SK-N-SH (cell line): ENCODE data around the gene GASK1B. TPM values are rescaled to one million over a fixed set of nuclear protein-coding genes. Genes with fewer than 3 reads are reported as not detected.

Source experiments
- CTCF ChIA-PET: fragments of 300-600, 350-600 bp; formaldehyde crosslinking; extraction: SDS; loops from one replicate; lab custom pipeline; 2021; lab: Yijun Ruan, JAX
- POLR2A ChIA-PET: fragments of 350-600 bp; sonication (Branson Sonifier 250); formaldehyde crosslinking; extraction: SDS; loops from one replicate; lab custom pipeline; 2020; ENCODE audit warnings: antibody characterized with exemption, inconsistent platforms; lab: Yijun Ruan, JAX
- DNase-seq: peaks from one replicate; pipeline ENCODE4 v3.0.0; 2012
- H2AFZ ChIP-seq: fragments of 200-600 bp; sonication (generic); 2 replicates; pipeline ENCODE4 v1.8.1; 2016; ENCODE audit warnings: antibody characterized with exemption, mild to moderate bottlenecking, low read depth
- H3F3A ChIP-seq: fragments of 200-600 bp; sonication (generic); replicated peaks from 2 replicates; pipeline ENCODE3; 2016; ENCODE audit warnings: antibody characterized with exemption, mild to moderate bottlenecking; ENCODE audit not compliant: insufficient read depth
- H3K27ac ChIP-seq, 2 experiments: fragments of 200-500 bp in 1 of 2; fragments of 200-600 bp in 1 of 2; sonication (Bioruptor generic) in 1 of 2; sonication (generic), shearing (Covaris generic) in 1 of 2; 2 replicates each; pipeline versions ENCODE4 v1.5.1 to v1.6.1; 2014 to 2016; ENCODE audit warnings: low read depth in 2 of 2, inconsistent platforms in 1 of 2, low read length in 1 of 2, mild to moderate bottlenecking in 1 of 2, mixed read lengths in 1 of 2
- H3K27me3 ChIP-seq: fragments of 200-600 bp; sonication (generic), shearing (Covaris generic); 2 replicates; pipeline ENCODE4 v1.6.1; 2016; ENCODE audit warnings: mixed run types; ENCODE audit not compliant: insufficient read depth
- H3K36me3 ChIP-seq, 2 experiments: fragments of 200-500 bp in 1 of 2; fragments of 200-600 bp in 1 of 2; sonication (Bioruptor generic) in 1 of 2; sonication (generic) in 1 of 2; replicated peaks in 1 of 2; 2 replicates each; pipeline versions ENCODE3 to v1.5.1; 2014 to 2016; ENCODE audit warnings: low read length in 1 of 2, mild to moderate bottlenecking in 1 of 2; ENCODE audit not compliant: insufficient read depth in 2 of 2, control insufficient read depth in 1 of 2
- H3K4me1 ChIP-seq, 2 experiments: fragments of 200-500 bp in 1 of 2; fragments of 200-600 bp in 1 of 2; sonication (Bioruptor generic) in 1 of 2; sonication (generic), shearing (Covaris generic) in 1 of 2; 2 replicates each; pipeline versions ENCODE4 v1.5.1 to v1.6.1; 2014 to 2016; ENCODE audit warnings: low read depth in 1 of 2, low read length in 1 of 2, mixed run types in 1 of 2; ENCODE audit not compliant: insufficient read depth in 2 of 2, control insufficient read depth in 1 of 2
- H3K4me2 ChIP-seq: fragments of 200-600 bp; sonication (generic), shearing (Covaris generic); 2 replicates; pipeline ENCODE4 v1.6.1; 2017; ENCODE audit warnings: mixed run types
- H3K4me3 ChIP-seq, 2 experiments: fragments of 200-500 bp in 1 of 2; fragments of 200-600 bp in 1 of 2; sonication (Bioruptor generic) in 1 of 2; sonication (generic), shearing (Covaris generic) in 1 of 2; 2 replicates each; pipeline versions ENCODE4 v1.5.1 to v1.8.1; 2014 to 2016; ENCODE audit warnings: low read depth in 2 of 2, inconsistent platforms in 1 of 2, low read length in 1 of 2, mild to moderate bottlenecking in 1 of 2, mixed read lengths in 1 of 2, moderate library complexity in 1 of 2
- H3K79me2 ChIP-seq: fragments of 200-600 bp; sonication (generic); 2 replicates; pipeline ENCODE4 v1.8.1; 2017; ENCODE audit warnings: mild to moderate bottlenecking; ENCODE audit not compliant: insufficient read depth
- H3K9ac ChIP-seq: fragments of 200-600 bp; sonication (generic); 2 replicates; pipeline ENCODE4 v1.6.1; 2017; ENCODE audit warnings: mixed run types
- H3K9me2 ChIP-seq: fragments of 200-600 bp; sonication (generic); 2 replicates; pipeline ENCODE4 v1.6.1; 2017; ENCODE audit warnings: mixed run types
- H3K9me3 ChIP-seq: fragments of 200-600 bp; sonication (generic); 2 replicates; pipeline ENCODE4 v1.6.1; 2017; ENCODE audit warnings: mixed run types, mild to moderate bottlenecking, moderate library complexity
- H4K20me1 ChIP-seq: fragments of 200-600 bp; sonication (generic); 2 replicates; pipeline ENCODE4 v1.6.1; 2017; ENCODE audit warnings: mild to moderate bottlenecking, mixed run types; ENCODE audit not compliant: insufficient read depth
- EZH2phosphoT487 ChIP-seq: fragments of 200-600 bp; sonication (generic); IDR thresholded peaks from 2 replicates; pipeline ENCODE4 v1.6.1; 2017; ENCODE audit warnings: low read depth, mixed run types, mild to moderate bottlenecking, antibody characterized with exemption, moderate library complexity, borderline replicate concordance
- FOSL2 ChIP-seq: IDR thresholded peaks from 2 replicates; pipeline ENCODE4 v1.4.0; 2012; ENCODE audit warnings: low read depth, mild to moderate bottlenecking, moderate library complexity, borderline replicate concordance
- FOXM1 ChIP-seq: IDR thresholded peaks from 2 replicates; pipeline ENCODE4 v1.4.0; 2012; ENCODE audit warnings: low read depth, mild to moderate bottlenecking
- JUND ChIP-seq: IDR thresholded peaks from 2 replicates; pipeline ENCODE4 v1.4.0; 2012
- PBX3 ChIP-seq: IDR thresholded peaks from 2 replicates; pipeline ENCODE4; 2012
- REST ChIP-seq: IDR thresholded peaks from 2 replicates; pipeline ENCODE4 v1.6.1; 2012; ENCODE audit warnings: mild to moderate bottlenecking, low read depth, low read length, moderate library complexity
- RFX5 ChIP-seq: IDR thresholded peaks from 2 replicates; pipeline ENCODE4 v1.6.1; 2012; ENCODE audit warnings: mild to moderate bottlenecking, improper control_type of control experiment, low read length
- SMC3 ChIP-seq: IDR thresholded peaks from 2 replicates; pipeline ENCODE4 v1.6.1; 2012; ENCODE audit warnings: low read depth, low read length, improper control_type of control experiment
- TAF1 ChIP-seq: IDR thresholded peaks from 2 replicates; pipeline ENCODE4 v1.6.1; 2012; ENCODE audit warnings: low read depth, mild to moderate bottlenecking, low read length, moderate library complexity, borderline replicate concordance
- TCF12 ChIP-seq: IDR thresholded peaks from 2 replicates; pipeline ENCODE4 v1.4.0; 2012
- WGBS: methylation state at CpG from one replicate; pipeline ENCODE4 v1.1.6; 2017; ENCODE audit warnings: low lambda C conversion rate; 5-methylcytosine and 5-hydroxymethylcytosine counted together
- polyA plus RNA-seq, 3 experiments: library from polyadenylated mRNA; depleted of rRNA; stranded (reverse); fragments of >200 nt; gene quantifications; 2 replicates each; pipeline ENCODE4 v1.2.3, GENCODE V29; 2012

Gene GASK1B
- polyA plus RNA-seq, 1 of the 3 experiments (the other 2 are of a cell fraction) = 3.7 TPM

GRCh38 chr4:158131027-158131426, 41.8 kb downstream of the GASK1B start:
- Histone ChIP-seq H3F3A (no peaks in the 10 kb centered on the region), H3K27ac (no peak overlapping the region; a peak in 1 of 4 replicates), H3K27me3 (no peaks in the 10 kb centered on the region), H2AFZ (no peak overlapping the region), H4K20me1 (no peaks in the 10 kb centered on the region), H3K4me2 (no peak overlapping the region), H3K4me3 (no peak overlapping the region), H3K4me1 (no peaks in the 10 kb centered on the region), H3K9me2 (no peaks in the 10 kb centered on the region), H3K9ac (no peak overlapping the region), H3K79me2 (no peaks in the 10 kb centered on the region), H3K9me3 (no peaks in the 10 kb centered on the region), H3K36me3 (no peaks in the 10 kb centered on the region)
- ChIA-PET CTCF (interaction anchor here (1.1 kb wide), 1 partner anchor 41 kb away, joined by 3 read pairs; no protein-coding TSS in a partner anchor), POLR2A (no interaction called here)
- DNase-seq = no peak
- 82% methylated on average over 1 of the region's 1 CpG for WGBS
- TF ChIP-seq TAF1 (no peak), RFX5 (no peak), FOSL2 (peak; percentile 5; the same call in 1 of the 2 replicates), FOXM1 (no peak), TCF12 (peak; percentile 67), SMC3 (no peak)

GRCh38 chr4:158130204-158130603, 42.6 kb downstream of the GASK1B start:
- no peaks in the 10 kb centered on the region for H3K9me3 ChIP-seq
- H3K79me2 ChIP-seq = no peaks in the 10 kb centered on the region
- no peak overlapping the region for H3K27ac ChIP-seq
- no peak overlapping the region for H2AFZ ChIP-seq
- H3K9ac ChIP-seq = no peak overlapping the region
- no peaks in the 10 kb centered on the region for H3K9me2 ChIP-seq
- CTCF ChIA-PET = no interaction called here
- no peak for TF ChIP-seq EZH2phosphoT487
- no peak for TF ChIP-seq PBX3
- TF ChIP-seq, all 33 proteins: peak for 0
- no peaks in the 10 kb centered on the region for H3K27me3 ChIP-seq
- DNase-seq = no peak
- no peaks in the 10 kb centered on the region for H3K4me1 ChIP-seq
- H3K4me2 ChIP-seq = no peak overlapping the region
- H3K4me3 ChIP-seq = no peak overlapping the region
- no peaks in the 10 kb centered on the region for H3F3A ChIP-seq
- POLR2A ChIA-PET = no interaction called here
- H3K36me3 ChIP-seq = no peaks in the 10 kb centered on the region
- H4K20me1 ChIP-seq = no peaks in the 10 kb centered on the region
- WGBS = 96% methylated on average over 2 of the region's 2 CpGs

- Histone ChIP-seq H3K79me2 (no peaks in the 10 kb centered on the region), H3K27me3 (no peaks in the 10 kb centered on the region), H3K9ac (no peak overlapping the region), H3K9me3 (no peaks in the 10 kb centered on the region), H3K4me2 (no peak overlapping the region), H3K9me2 (no peaks in the 10 kb centered on the region), H3F3A (no peaks in the 10 kb centered on the region), H3K4me1 (no peaks in the 10 kb centered on the region), H3K4me3 (no peak overlapping the region), H4K20me1 (no peaks in the 10 kb centered on the region), H3K36me3 (no peaks in the 10 kb centered on the region), H3K27ac (no peak overlapping the region), H2AFZ (no peak overlapping the region)
- POLR2A ChIA-PET = no interaction called here
- 81% methylated on average over 2 of the region's 2 CpGs for WGBS
- CTCF ChIA-PET = no interaction called here
- no peak for TF ChIP-seq REST
- no peak for TF ChIP-seq JUND
- TF ChIP-seq RFX5 = no peak
- DNase-seq = no peak
These were observed 43.1 kb downstream of the GASK1B start for GRCh38 chr4:158129694-158130093.
